NCI-H460 (cell line): ENCODE data around the gene ASCC3. TPM values are rescaled to one million over a fixed set of nuclear protein-coding genes. Genes with fewer than 3 reads are reported as not detected.
"Not testable (repeated sequence)": the region's sequence is repeated elsewhere in the genome, so short reads cannot be mapped to it uniquely, and the experiment has no call there.

Experiments used
- DNase-seq: peaks from one replicate; pipeline ENCODE4 v3.0.0-alpha.2; 2016; ENCODE audit warnings: low read depth; ENCODE audit errors: extremely low read depth
- polyA plus RNA-seq: library from polyadenylated mRNA; depleted of rRNA; stranded (reverse); fragments of >200 nt; gene quantifications from 2 replicates; pipeline ENCODE4 v1.2.3, GENCODE V29; 2014; cell fraction: nucleus; rRNA removed
- total RNA-seq: library from RNA; depleted of rRNA; stranded (reverse); fragments of >200 nt; shearing (Covaris generic); gene quantifications from 2 replicates; pipeline ENCODE4 v1.2.3, GENCODE V29; 2014; rRNA removed

ASCC3 gene
- total RNA-seq, result 56.5 and 60.2 TPM in 2 replicates
- 12.7 and 23.1 TPM in 2 replicates for polyA plus RNA-seq

GRCh38 chr6:100880853-100881706, at the start of gene ASCC3:
Gene ASCC3 (minus strand): TSS chr6:100881329. CDS start chr6:100867997, 13,332 bp downstream.
- peak; percentile 84 for DNase-seq

- no peak for DNase-seq
Observed at GRCh38 chr6:100925749-100926148, 44.6 kb upstream of the ASCC3 start.

GRCh38 chr6:100924534-100925227, 43.6 kb upstream of the ASCC3 start:
- no peak for DNase-seq

- DNase-seq, result no peak
Observed at GRCh38 chr6:100923481-100924165, 42.5 kb upstream of the ASCC3 start.

- DNase-seq, result no peak
Observed at GRCh38 chr6:100920028-100920605, 39.0 kb upstream of the ASCC3 start.

- DNase-seq, result no peak
Observed at GRCh38 chr6:100918152-100918551, 37.0 kb upstream of the ASCC3 start.

- DNase-seq, result no peak
Observed at GRCh38 chr6:100915876-100916275, 34.7 kb upstream of the ASCC3 start.

GRCh38 chr6:100913400-100914276, 32.5 kb upstream of the ASCC3 start:
- no peak for DNase-seq

- DNase-seq, result no peak
Observed at GRCh38 chr6:100906325-100906724, 25.2 kb upstream of the ASCC3 start.

GRCh38 chr6:100905067-100905466, 23.9 kb upstream of the ASCC3 start:
- DNase-seq, result no peak

GRCh38 chr6:100904316-100904715, 23.2 kb upstream of the ASCC3 start:
- no peak for DNase-seq

GRCh38 chr6:100901582-100901981, 20.5 kb upstream of the ASCC3 start:
- DNase-seq, result no peak

GRCh38 chr6:100899202-100899601, 18.1 kb upstream of the ASCC3 start:
- no peak for DNase-seq

- DNase-seq, result no peak
Observed at GRCh38 chr6:100897671-100898070, 16.5 kb upstream of the ASCC3 start.

- DNase-seq, result no peak
Observed at GRCh38 chr6:100893743-100894142, 12.6 kb upstream of the ASCC3 start.

- DNase-seq, result no peak
Observed at GRCh38 chr6:100892693-100893092, 11.6 kb upstream of the ASCC3 start.

- no peak for DNase-seq
Observed at GRCh38 chr6:100892116-100892515, 11.0 kb upstream of the ASCC3 start.

- DNase-seq, result no peak
Observed at GRCh38 chr6:100891079-100891478, 9.9 kb upstream of the ASCC3 start.

GRCh38 chr6:100890646-100891045, 9.5 kb upstream of the ASCC3 start:
- DNase-seq, result not testable (repeated sequence)

- DNase-seq, result no peak
Observed at GRCh38 chr6:100889351-100889750, 8.2 kb upstream of the ASCC3 start.
